Fibroblast of villous mesenchyme (primary cell): ENCODE data around the gene CXCL14. TPM values are rescaled to one million over a fixed set of nuclear protein-coding genes. Genes with fewer than 3 reads are reported as not detected.

Experiments used
- DNase-seq: peaks from one replicate; pipeline ENCODE4 v3.0.0-alpha.2; 2010; ENCODE audit warnings: low read depth
- H3K4me3 ChIP-seq: 2 replicates; pipeline ENCODE4 v1.5.1; 2011; ENCODE audit warnings: low read depth, mild to moderate bottlenecking, low read length
- CTCF ChIP-seq: IDR thresholded peaks from 2 replicates; pipeline ENCODE4 v1.5.1; 2012; ENCODE audit warnings: low read depth, mild to moderate bottlenecking, low read length; ENCODE audit not compliant: insufficient read depth
- total RNA-seq: library from RNA; depleted of rRNA; stranded (reverse); fragments of >200 nt; gene quantifications from 2 replicates; pipeline ENCODE4 v1.2.3, GENCODE V29; 2012

Gene CXCL14
- total RNA-seq, 1 donor: not detected

- no peak overlapping the region for H3K4me3 ChIP-seq
- no peak for TF ChIP-seq CTCF
- DNase-seq: no peak
Measured at GRCh38 chr5:135605221-135605620, 26.4 kb upstream of the CXCL14 start.

- TF ChIP-seq CTCF: no peak
- no peak overlapping the region for H3K4me3 ChIP-seq
Measured at GRCh38 chr5:135604056-135604455, 25.3 kb upstream of the CXCL14 start.

GRCh38 chr5:135602882-135603721 is 24.3 kb upstream of the CXCL14 start:
- TF ChIP-seq CTCF: no peak
- no peak for DNase-seq
- no peak overlapping the region for H3K4me3 ChIP-seq

More at GRCh38 chr5:135604056-135604455, 25.3 kb upstream of the CXCL14 start:
- DNase-seq: no peak

- no peak for TF ChIP-seq CTCF
- no peak for DNase-seq
- H3K4me3 ChIP-seq: no peak overlapping the region
Measured at GRCh38 chr5:135601466-135601865, 22.7 kb upstream of the CXCL14 start.

- DNase-seq: no peak
- no peak for TF ChIP-seq CTCF
- no peak overlapping the region for H3K4me3 ChIP-seq
Measured at GRCh38 chr5:135600971-135601381, 22.2 kb upstream of the CXCL14 start.

- DNase-seq: no peak
- no peak for TF ChIP-seq CTCF
- no peak overlapping the region for H3K4me3 ChIP-seq
Measured at GRCh38 chr5:135600152-135600570, 21.4 kb upstream of the CXCL14 start.
